COLO668 (cell line): ENCODE results near the gene WDFY3.

Experiments
- DNase-seq: peaks from one replicate; lab custom pipeline; 2025; ENCODE audit not compliant: unreplicated experiment; lab: John Stamatoyannopoulos, UW

Gene WDFY3

GRCh38 chr4:84634961-84635360 is 331.5 kb downstream of the WDFY3 start:
- DNase-seq: no peak

- DNase-seq: no peak
Measured at GRCh38 chr4:84632092-84632491, 334.4 kb downstream of the WDFY3 start.

- no peak for DNase-seq
Measured at GRCh38 chr4:84631573-84631972, 334.9 kb downstream of the WDFY3 start.

GRCh38 chr4:84626673-84627072 is 339.8 kb downstream of the WDFY3 start:
- DNase-seq: no peak

- DNase-seq: no peak
Measured at GRCh38 chr4:84623661-84624060, 342.8 kb downstream of the WDFY3 start.

- DNase-seq: no peak
Measured at GRCh38 chr4:84622959-84623358, 343.5 kb downstream of the WDFY3 start.
